ENCODE data around the gene GLDC.

The GLDC gene

DNA sequence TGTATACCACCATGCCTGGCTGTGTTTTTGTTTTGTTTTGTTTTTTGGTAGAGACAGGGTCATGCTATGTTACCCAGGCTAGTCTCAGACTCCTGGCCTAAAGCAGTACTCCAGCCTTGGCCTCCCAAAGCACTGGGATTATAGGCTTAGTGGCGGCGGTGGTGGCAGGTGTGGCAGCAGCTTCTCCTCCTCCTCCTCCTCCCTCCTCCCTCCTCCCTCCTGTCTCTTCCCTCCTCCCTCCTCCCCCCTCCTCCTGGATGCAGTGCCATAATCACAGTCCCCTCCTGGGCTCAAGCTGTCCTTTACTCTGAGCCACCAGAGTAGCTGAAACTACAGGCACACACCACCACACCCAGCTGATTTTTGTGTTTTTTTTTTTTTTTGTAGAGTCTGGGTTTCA lies 161.3 kb downstream of the GLDC start:
- Histone ChIP-seq H3K9me3 (ENCODE audit: control insufficient read depth, low read depth, low read length) (no peaks in the 10 kb centered on the region), H3K9ac (ENCODE audit: low read length) (no peak overlapping the region), H3K4me1 (ENCODE audit: control insufficient read depth, low read depth, low read length) (no peaks in the 10 kb centered on the region), H3K27ac (ENCODE audit: low read length) (no peak overlapping the region), H3K4me3 (ENCODE audit: low read length) (no peak overlapping the region), H3K27me3 (ENCODE audit: control insufficient read depth, insufficient read depth, low read length) (no peaks in the 10 kb centered on the region), H3K36me3 (ENCODE audit: control insufficient read depth, low read depth, low read length) (peaks cover 64% of the 10 kb centered on the region)

All from iPS-18a (cell line).